GM12892 (cell line): Measurements from ENCODE around the gene CDH4.
"Not testable (repeated sequence)": the region's sequence is repeated elsewhere in the genome, so short reads cannot be mapped to it uniquely, and the experiment has no call there.

ENCODE experiments used
- POLR2A ChIP-seq: IDR thresholded peaks from 2 replicates; pipeline ENCODE4 v1.6.1; 2011; ENCODE audit warnings: low read depth, low read length, control low read depth
- POLR2AphosphoS5 ChIP-seq: IDR thresholded peaks from 2 replicates; pipeline ENCODE4 v1.6.1; 2011; ENCODE audit warnings: low read depth, low read length, control low read depth

- TF ChIP-seq POLR2AphosphoS5, POLR2A: not testable (repeated sequence)
Observed at GRCh38 chr20:61479433-61479832, 227.4 kb downstream of the CDH4 start.
